BJ (cell line): ENCODE data around the gene MEN1. TPM values are rescaled to one million over a fixed set of nuclear protein-coding genes. Genes with fewer than 3 reads are reported as not detected.

Experiments
- CTCF ChIA-PET: fragments of 350-600 bp; formaldehyde crosslinking; extraction: SDS; loops from one replicate; lab custom pipeline; 2021; ENCODE audit warnings: antibody characterized with exemption, inconsistent platforms; lab: Yijun Ruan, JAX
- POLR2A ChIA-PET: fragments of 300-600 bp; sonication (Branson Sonifier 250); formaldehyde crosslinking; extraction: SDS; loops from one replicate; lab custom pipeline; 2021; ENCODE audit warnings: antibody characterized with exemption; lab: Charles Lee
- DNase-seq: peaks from one replicate; pipeline ENCODE4 v3.0.0-alpha.2; 2011; ENCODE audit warnings: low read depth
- H3K27me3 ChIP-seq: 2 replicates; pipeline ENCODE4 v1.6.0; 2011; ENCODE audit warnings: low read length; ENCODE audit not compliant: control insufficient read depth, insufficient read depth
- H3K36me3 ChIP-seq: 2 replicates; pipeline ENCODE4 v1.5.1; 2011; ENCODE audit warnings: low read length; ENCODE audit not compliant: control insufficient read depth, insufficient read depth
- H3K4me3 ChIP-seq: 2 replicates; pipeline ENCODE4 v1.5.1; 2011; ENCODE audit warnings: low read depth, mild to moderate bottlenecking, control low read depth, low read length
- CTCF ChIP-seq: IDR thresholded peaks from 2 replicates; pipeline ENCODE4 v1.5.1; 2011; ENCODE audit warnings: low read depth, mild to moderate bottlenecking, control low read depth, inconsistent platforms, low read length, moderate library complexity; ENCODE audit not compliant: insufficient read depth
- polyA plus RNA-seq: library from polyadenylated mRNA; depleted of rRNA; stranded (reverse); fragments of >200 nt; gene quantifications from 2 replicates; pipeline ENCODE4 v1.2.3, GENCODE V29; 2011

The MEN1 gene
- polyA plus RNA-seq, 1 experiment: 27.8 TPM

- CTCF ChIA-PET: interaction anchor here (0.6 to 5.0 kb wide), 4 partner anchors 7 to 56 kb away, joined by 3 to 50 read pairs (median 8); partner anchors contain the start of gene CDC42BPG
- TF ChIP-seq CTCF: no peak
- Histone ChIP-seq H3K36me3 (no peaks in the 10 kb centered on the region), H3K27me3 (no peaks in the 10 kb centered on the region), H3K4me3 (no peak overlapping the region)
- POLR2A ChIA-PET: no interaction called here
- DNase-seq: no peak
These were observed 28.4 kb upstream of the MEN1 start for GRCh38 chr11:64838600-64839334.

GRCh38 chr11:64837887-64838351 lies 27.6 kb upstream of the MEN1 start:
- H3K27me3 ChIP-seq: no peaks in the 10 kb centered on the region
- ChIA-PET POLR2A (no interaction called here), CTCF (interaction anchor here (0.7 to 5.0 kb wide), 3 partner anchors 8 to 164 kb away, joined by 3 to 50 read pairs (median 3); partner anchors contain the start of gene CDC42BPG)
- DNase-seq: no peak
- no peak for TF ChIP-seq CTCF
- no peak overlapping the region for H3K4me3 ChIP-seq
- no peaks in the 10 kb centered on the region for H3K36me3 ChIP-seq

GRCh38 chr11:64836448-64837072 lies 26.2 kb upstream of the MEN1 start:
- ChIA-PET CTCF (interaction anchor here (0.8 to 5.0 kb wide), 3 partner anchors 9 to 68 kb away, joined by 3 to 50 read pairs (median 10); partner anchors contain the start of gene CDC42BPG), POLR2A (no interaction called here)
- no peaks in the 10 kb centered on the region for H3K36me3 ChIP-seq
- no peaks in the 10 kb centered on the region for H3K27me3 ChIP-seq
- DNase-seq: no peak
- no peak overlapping the region for H3K4me3 ChIP-seq
- no peak for TF ChIP-seq CTCF

GRCh38 chr11:64835616-64836447 lies 25.5 kb upstream of the MEN1 start:
- H3K4me3 ChIP-seq: no peak overlapping the region
- ChIA-PET CTCF (interaction anchor here (0.6 to 5.0 kb wide), 5 partner anchors 10 to 68 kb away, joined by 3 to 50 read pairs (median 3); partner anchors contain the start of gene CDC42BPG), POLR2A (no interaction called here)
- no peaks in the 10 kb centered on the region for H3K36me3 ChIP-seq
- no peak for DNase-seq
- H3K27me3 ChIP-seq: no peaks in the 10 kb centered on the region
- no peak for TF ChIP-seq CTCF
